ENCODE data around the gene ETV5. TPM values are rescaled to one million over a fixed set of nuclear protein-coding genes. Genes with fewer than 3 reads are reported as not detected.

Gene ETV5
- total and polyA plus RNA-seq, 9 of the 15 experiments (the other 6 are each of a cell fraction or from before 2014, with no cell fraction given) = 9.2 to 25.9 (median 15.9) TPM

GRCh38 chr3:186141790-186142189 lies 32.9 kb upstream of the ETV5 start:
- Histone ChIP-seq H3K79me2 (ENCODE audit: control insufficient read depth, insufficient read depth, low read length) (no peaks in the 10 kb centered on the region), H3K9me3 (replicated peaks; ENCODE audit: control insufficient read depth, insufficient read depth, low read depth, low read length) (no peaks in the 10 kb centered on the region), H3K27ac (ENCODE audit: extremely low read depth, low read depth, low read length) (no peak overlapping the region), H3K9ac (ENCODE audit: insufficient read depth in 1 of 2, low read depth in 2 of 2, low read length in 2 of 2) (no peak overlapping the region), H3K4me3 (no peak overlapping the region), H3K4me2 (ENCODE audit: insufficient read depth, low read length) (no peak overlapping the region), H3K4me1 (replicated peaks in 1 of 2; ENCODE audit: control insufficient read depth in 2 of 2, insufficient read depth in 2 of 2, low read length in 2 of 2) (no peaks in the 10 kb centered on the region), H3K36me3 (ENCODE audit: control insufficient read depth, insufficient read depth, low read length) (no peaks in the 10 kb centered on the region), H3K27me3 (ENCODE audit: control insufficient read depth in 2 of 2, insufficient read depth in 2 of 2, low read length in 2 of 2) (peaks cover 23 to 42% of the 10 kb centered on the region in 2 experiments; a peak in 4 of 5 replicates), H3K9me1 (ENCODE audit: control insufficient read depth, insufficient read depth, low read length) (no peaks in the 10 kb centered on the region), H2AFZ (ENCODE audit: low read depth, low read length) (no peak overlapping the region), H4K20me1 (replicated peaks; ENCODE audit: control insufficient read depth, insufficient read depth, low read length) (no peaks in the 10 kb centered on the region)
- in situ Hi-C loops (cut with MboI) (no loop called here), intact Hi-C loops (cut with micrococcal nuclease) (no loop called here)
- TF ChIP-seq BCL6 (CRISPR knock-in tag; IDR thresholded peaks at IDR 0.05) = no peak
- TF ChIP-seq CXXC5 (CRISPR knock-in tag; IDR thresholded peaks at IDR 0.05) = no peak
- TF ChIP-seq ETV1 (tag; conservative IDR thresholded peaks at IDR 0.05; ENCODE audit: low read depth) = no peak
- no peak for TF ChIP-seq ZBTB26 (CRISPR knock-in tag; IDR thresholded peaks at IDR 0.05)
- no peak for TF ChIP-seq ZKSCAN3 (CRISPR knock-in tag; IDR thresholded peaks at IDR 0.05)
- no peak for TF ChIP-seq STAT6 (CRISPR knock-in tag; IDR thresholded peaks at IDR 0.05)
- TF ChIP-seq NFE2 (IDR thresholded peaks at IDR 0.05; ENCODE audit: low read depth) = no peak
- no peak for TF ChIP-seq BRD9 (IDR thresholded peaks at IDR 0.05; ENCODE audit: low read depth, partially characterized antibody)
- no peak for TF ChIP-seq PHB (CRISPR knock-in tag; IDR thresholded peaks at IDR 0.05)
- no peak for TF ChIP-seq ZNF589 (CRISPR knock-in tag; IDR thresholded peaks at IDR 0.05; ENCODE audit: low read depth)
- no peak for TF ChIP-seq DMBX1 (CRISPR knock-in tag; IDR thresholded peaks at IDR 0.05; ENCODE audit: borderline replicate concordance)
- TF ChIP-seq ZBTB17 (CRISPR knock-in tag; IDR thresholded peaks at IDR 0.05) = no peak
- TF ChIP-seq CCNT2 (IDR thresholded peaks at IDR 0.05; ENCODE audit: borderline replicate concordance, extremely low read depth, insufficient read length, low read depth, low read length) = no peak
- ChIA-PET POLR2A (no interaction called here), CTCF (ENCODE audit: low intra/inter-chr PET ratio) (interaction anchor here (0.6 kb wide), 1 partner anchor 77 kb away, joined by 3 read pairs; no protein-coding TSS in a partner anchor)
- ATAC-seq (no peak), FAIRE-seq (no peak), DNase-seq (ENCODE audit: extremely low read depth in 1 of 4, low spot score in 3 of 4) (no peak)
- no TSS peak for BruUV-seq (replicated peaks)
- WGBS (ENCODE audit: insufficient coverage, low coverage, missing lambda C conversion rate) = 0% methylated on average over 2 of the region's 2 CpGs

Measured in K562 (cell line).